Hematopoietic multipotent progenitor cell treated with erythropoietin and hydrocortisone succinate and interleukin-3 and kit ligand, for 8 days (in vitro differentiated cells): ENCODE data around the gene MKLN1.

Source experiments
- DNase-seq: peaks from one replicate; pipeline ENCODE4 v3.0.0-alpha.2; 2015

MKLN1 gene

GRCh38 chr7:131527456-131527855 lies 199.8 kb downstream of the MKLN1 start:
- DNase-seq, result no peak

GRCh38 chr7:131529179-131529578 lies 201.5 kb downstream of the MKLN1 start:
- DNase-seq, result no peak

GRCh38 chr7:131529617-131530016 lies 201.9 kb downstream of the MKLN1 start:
- DNase-seq, result no peak

- DNase-seq, result no peak
These were observed 202.5 kb downstream of the MKLN1 start for GRCh38 chr7:131530137-131530536.

- DNase-seq, result no peak
These were observed 205.0 kb downstream of the MKLN1 start for GRCh38 chr7:131532570-131533091.

- DNase-seq, result peak; percentile 32
These were observed 205.5 kb downstream of the MKLN1 start for GRCh38 chr7:131533151-131533559.

GRCh38 chr7:131533566-131534561 lies 206.2 kb downstream of the MKLN1 start:
- DNase-seq, result no peak

- no peak for DNase-seq
These were observed 208.7 kb downstream of the MKLN1 start for GRCh38 chr7:131536361-131536849.

- no peak for DNase-seq
These were observed 209.9 kb downstream of the MKLN1 start for GRCh38 chr7:131537571-131537978.

GRCh38 chr7:131538071-131538812 lies 210.6 kb downstream of the MKLN1 start:
- DNase-seq, result no peak

GRCh38 chr7:131538813-131539179 lies 211.1 kb downstream of the MKLN1 start:
- DNase-seq, result no peak

GRCh38 chr7:131540491-131541162 lies 213.0 kb downstream of the MKLN1 start:
- DNase-seq, result no peak

GRCh38 chr7:131543298-131543697 lies 215.6 kb downstream of the MKLN1 start:
- no peak for DNase-seq

- no peak for DNase-seq
These were observed 216.3 kb downstream of the MKLN1 start for GRCh38 chr7:131544021-131544420.

GRCh38 chr7:131544449-131545301 lies 217.0 kb downstream of the MKLN1 start:
- DNase-seq, result peak; percentile 44

GRCh38 chr7:131546126-131546525 lies 218.4 kb downstream of the MKLN1 start:
- no peak for DNase-seq
